GM10266 (cell line): ENCODE results near the gene LINC00305.

ENCODE experiments used
- DNase-seq: peaks from one replicate; pipeline ENCODE4 v3.0.0; 2012; ENCODE audit errors: extremely low spot score
- TF ChIP-seq, protein P1 (sequence below): IDR thresholded peaks from 2 replicates; pipeline ENCODE4 v1.5.1; 2012; ENCODE audit warnings: mild to moderate bottlenecking, low read depth; ENCODE audit not compliant: control insufficient read depth, insufficient read depth; ENCODE audit errors: missing control alignments

Gene LINC00305

GRCh38 chr18:64142904-64143303 is 6.0 kb downstream of the LINC00305 start:
- DNase-seq: no peak

DNA sequence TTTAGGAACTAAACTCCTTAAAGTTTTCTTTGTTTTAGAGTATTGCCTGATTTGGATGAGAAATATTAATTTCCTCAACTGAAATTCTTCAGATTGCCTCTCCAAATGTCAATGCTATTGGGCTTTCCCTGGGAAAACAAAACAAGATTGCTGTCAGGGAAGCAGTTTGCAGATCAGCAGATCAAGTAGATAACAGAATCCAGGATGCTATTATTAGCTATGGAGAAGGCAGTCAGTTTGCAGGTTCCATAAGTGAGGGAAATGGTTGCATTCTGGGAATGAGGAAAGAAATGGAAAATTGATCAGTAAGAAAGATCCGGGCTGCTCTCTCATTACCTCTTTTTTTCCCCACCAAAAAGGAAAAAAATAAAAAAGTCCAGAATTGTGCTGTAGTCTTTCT is 11.0 kb downstream of the LINC00305 start:
- TF ChIP-seq, protein P1, sequence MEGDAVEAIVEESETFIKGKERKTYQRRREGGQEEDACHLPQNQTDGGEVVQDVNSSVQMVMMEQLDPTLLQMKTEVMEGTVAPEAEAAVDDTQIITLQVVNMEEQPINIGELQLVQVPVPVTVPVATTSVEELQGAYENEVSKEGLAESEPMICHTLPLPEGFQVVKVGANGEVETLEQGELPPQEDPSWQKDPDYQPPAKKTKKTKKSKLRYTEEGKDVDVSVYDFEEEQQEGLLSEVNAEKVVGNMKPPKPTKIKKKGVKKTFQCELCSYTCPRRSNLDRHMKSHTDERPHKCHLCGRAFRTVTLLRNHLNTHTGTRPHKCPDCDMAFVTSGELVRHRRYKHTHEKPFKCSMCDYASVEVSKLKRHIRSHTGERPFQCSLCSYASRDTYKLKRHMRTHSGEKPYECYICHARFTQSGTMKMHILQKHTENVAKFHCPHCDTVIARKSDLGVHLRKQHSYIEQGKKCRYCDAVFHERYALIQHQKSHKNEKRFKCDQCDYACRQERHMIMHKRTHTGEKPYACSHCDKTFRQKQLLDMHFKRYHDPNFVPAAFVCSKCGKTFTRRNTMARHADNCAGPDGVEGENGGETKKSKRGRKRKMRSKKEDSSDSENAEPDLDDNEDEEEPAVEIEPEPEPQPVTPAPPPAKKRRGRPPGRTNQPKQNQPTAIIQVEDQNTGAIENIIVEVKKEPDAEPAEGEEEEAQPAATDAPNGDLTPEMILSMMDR: no peak
- no peak for DNase-seq

More at GRCh38 chr18:64142904-64143303, 6.0 kb downstream of the LINC00305 start:
- TF ChIP-seq, protein P1: no peak

DNA sequence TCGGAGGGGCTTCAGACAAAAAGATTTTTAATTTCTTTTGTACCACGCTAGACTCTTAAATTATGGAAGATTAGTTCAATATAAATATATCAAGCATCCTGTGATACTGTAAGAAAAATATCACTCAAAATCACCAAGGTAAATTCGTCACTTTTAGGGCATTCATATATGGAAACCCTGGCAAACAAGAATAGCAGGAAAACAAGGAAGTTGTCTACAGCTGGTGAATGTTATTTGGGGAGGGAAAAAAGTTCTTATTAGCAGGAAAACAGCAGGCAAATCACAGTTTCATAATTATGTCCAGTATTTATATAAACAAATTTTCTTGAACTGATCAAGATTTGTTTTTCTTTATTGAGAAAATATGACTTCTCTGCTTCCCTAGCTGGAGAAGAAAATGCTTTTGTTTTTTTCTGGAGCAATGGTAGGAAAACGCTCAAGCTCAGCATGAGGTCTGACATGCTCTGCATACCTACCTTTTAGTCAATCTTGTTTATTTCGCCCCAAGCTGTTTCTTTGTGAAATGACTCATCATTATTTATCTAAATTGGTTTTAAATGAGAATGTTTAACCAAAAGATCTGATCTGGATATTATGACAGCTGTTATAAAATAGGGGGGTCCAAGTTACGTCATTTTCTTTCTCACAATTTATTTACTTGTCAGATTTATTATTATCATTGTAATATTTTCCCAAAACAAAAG is 14.7 kb downstream of the LINC00305 start:
- TF ChIP-seq, protein P1: no peak
- DNase-seq: no peak

DNA sequence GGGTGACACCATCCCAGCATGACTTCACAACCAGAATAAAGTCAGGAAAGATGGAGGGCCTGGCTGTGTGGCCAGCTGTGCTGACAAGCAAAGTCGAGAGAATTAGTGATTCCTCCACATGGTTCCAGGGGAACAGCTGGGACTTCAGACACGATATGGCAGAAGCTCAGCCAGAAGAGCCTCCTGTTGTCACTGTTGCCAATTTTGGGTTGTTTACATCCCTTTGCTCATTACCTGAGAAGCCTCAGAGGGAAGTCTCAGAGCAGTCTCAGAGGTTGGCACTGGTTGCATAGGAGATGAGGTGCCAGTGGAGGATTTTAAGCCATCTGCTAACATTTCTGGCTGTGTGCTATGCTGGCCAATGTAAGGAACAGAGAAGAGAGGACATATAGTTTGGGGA is 16.0 kb downstream of the LINC00305 start:
- TF ChIP-seq, protein P1: no peak
- DNase-seq: no peak

DNA sequence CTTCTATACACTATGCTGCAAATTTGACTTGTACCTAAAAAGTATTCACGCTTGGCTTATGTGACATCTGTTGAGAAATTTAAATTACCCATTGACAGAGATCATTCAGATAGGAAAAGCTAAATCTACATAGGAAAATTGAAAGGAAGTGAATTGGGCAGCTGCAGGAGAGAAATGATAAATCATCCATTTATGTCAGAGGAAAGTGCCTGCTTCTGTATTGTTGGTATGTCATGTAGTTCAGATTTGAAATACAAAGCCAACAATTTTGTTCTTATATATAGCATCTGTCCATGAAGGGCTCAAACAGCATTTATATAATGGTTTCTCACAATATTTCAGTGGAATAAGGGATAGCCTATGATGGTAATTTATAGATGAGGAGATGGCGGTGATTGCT is 17.6 kb downstream of the LINC00305 start:
- no peak for DNase-seq
- TF ChIP-seq, protein P1: no peak

- no peak for DNase-seq
Observed at GRCh38 chr18:64127172-64127571, 21.7 kb downstream of the LINC00305 start.

DNA sequence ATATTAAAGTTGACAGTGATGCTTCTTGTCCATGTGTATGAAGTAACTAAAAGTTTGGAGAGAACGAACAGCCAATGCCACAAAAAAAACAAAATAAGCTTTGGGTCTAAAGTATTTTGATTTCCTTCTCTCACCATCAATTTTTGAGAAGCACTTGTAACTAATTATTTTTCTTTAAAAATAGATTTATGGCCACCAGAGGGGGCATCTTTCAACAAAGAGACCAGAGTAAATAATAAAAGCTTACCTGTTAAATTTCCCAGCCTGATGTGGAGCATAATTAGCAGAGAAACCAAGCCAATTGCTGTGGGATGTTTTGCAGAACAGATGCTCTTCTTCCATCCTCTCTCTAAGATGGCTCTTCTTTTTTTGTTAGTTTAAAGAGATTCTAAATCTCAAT is 29.0 kb downstream of the LINC00305 start:
- no peak for DNase-seq
- TF ChIP-seq, protein P1: no peak

More at GRCh38 chr18:64127172-64127571, 21.7 kb downstream of the LINC00305 start:
- TF ChIP-seq, protein P1: no peak
